ENCODE data around the gene PLEKHA5.
"Not testable (repeated sequence)": the region's sequence is repeated elsewhere in the genome, so short reads cannot be mapped to it uniquely, and the experiment has no call there.

PLEKHA5 gene

DNA sequence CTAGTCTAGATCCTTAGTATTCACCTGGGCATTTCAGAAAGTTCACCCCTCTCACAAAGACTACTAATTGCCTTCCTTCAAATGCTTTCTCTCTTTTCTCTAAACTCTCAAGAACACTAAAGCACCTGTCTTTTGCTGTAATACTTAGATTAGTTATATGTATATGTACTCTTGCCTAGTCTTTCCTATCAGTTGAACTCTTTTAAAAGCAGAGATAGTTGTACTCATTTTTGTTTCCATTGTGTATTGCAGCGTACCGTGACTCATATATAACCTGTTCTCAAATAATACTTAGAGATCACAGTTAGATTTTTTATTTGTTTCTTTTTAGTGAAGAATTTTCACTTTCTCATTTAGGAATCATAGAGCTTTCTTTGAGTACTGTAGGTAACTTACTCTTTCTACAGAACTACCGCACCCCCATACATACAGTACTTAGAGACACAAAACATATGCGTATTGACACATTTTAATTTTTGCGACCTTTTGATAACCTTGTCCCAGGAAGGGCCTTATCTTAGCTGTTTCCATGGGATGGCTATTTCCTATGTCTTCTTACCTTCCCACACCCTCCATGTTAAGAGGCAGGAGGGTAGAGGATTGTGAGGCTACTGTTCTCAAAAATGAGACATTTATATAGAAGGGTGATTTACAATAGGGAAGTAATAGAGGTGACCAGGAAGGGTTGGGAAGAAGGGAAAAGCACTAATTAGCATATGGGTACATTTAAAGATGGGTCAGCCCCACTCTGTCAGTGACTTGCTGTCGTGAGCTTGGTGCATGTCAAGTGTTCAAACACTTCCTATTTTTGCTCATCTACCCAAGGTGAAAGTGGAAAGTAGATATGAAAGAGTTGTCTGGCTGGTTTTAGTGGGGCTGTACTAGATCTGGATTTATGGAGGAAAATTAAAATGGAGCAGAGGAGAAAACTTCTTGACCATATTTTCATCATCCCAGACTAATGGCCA lies 74.3 kb downstream of the PLEKHA5 start:
- DNase-seq = no peak

DNA sequence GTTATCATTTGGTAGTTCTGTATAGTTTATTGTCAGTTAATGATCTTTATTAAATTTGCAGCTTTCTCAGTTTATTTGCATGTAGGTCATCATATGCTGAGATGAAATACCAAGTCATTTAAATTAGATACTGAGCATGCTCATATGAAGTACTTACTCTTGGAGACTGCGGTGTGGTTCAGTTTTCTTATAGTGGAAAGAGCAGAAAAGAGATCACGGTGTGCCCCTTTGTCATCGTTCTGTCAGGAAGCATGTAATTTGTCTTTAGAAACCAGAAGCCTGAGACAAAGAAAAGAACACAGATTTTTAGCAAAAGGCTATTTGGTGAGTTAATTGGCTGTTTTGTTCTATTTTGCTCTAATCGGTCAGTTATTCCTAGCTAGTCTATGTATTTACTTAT lies 75.6 kb downstream of the PLEKHA5 start:
- no peak for DNase-seq

GRCh38 chr12:19206493-19207077 lies 77.1 kb downstream of the PLEKHA5 start:
- no peak for DNase-seq

GRCh38 chr12:19208456-19208855 lies 78.9 kb downstream of the PLEKHA5 start:
- no peak for DNase-seq

DNA sequence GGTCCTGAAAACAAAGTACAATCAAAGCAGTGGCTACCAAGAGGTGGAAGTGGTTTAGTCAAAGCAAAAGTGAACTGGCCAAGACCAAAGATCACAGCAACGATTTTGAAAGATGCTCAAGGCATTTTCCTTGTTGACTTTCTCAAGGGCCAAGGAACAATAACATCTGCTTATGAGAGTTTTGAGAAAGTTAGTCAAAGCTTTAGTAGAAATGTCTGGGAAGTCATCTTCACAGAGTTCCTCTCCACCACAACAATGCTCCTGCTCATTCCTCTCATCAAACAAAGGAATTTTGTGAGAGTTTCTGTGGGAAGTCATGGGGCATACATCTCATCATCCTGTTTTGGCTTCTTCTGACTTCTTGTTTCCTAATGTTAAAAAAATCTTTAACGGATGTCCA lies 80.1 kb downstream of the PLEKHA5 start:
- no peak for DNase-seq

GRCh38 chr12:19211802-19212201 lies 82.3 kb downstream of the PLEKHA5 start:
- no peak for DNase-seq

DNA sequence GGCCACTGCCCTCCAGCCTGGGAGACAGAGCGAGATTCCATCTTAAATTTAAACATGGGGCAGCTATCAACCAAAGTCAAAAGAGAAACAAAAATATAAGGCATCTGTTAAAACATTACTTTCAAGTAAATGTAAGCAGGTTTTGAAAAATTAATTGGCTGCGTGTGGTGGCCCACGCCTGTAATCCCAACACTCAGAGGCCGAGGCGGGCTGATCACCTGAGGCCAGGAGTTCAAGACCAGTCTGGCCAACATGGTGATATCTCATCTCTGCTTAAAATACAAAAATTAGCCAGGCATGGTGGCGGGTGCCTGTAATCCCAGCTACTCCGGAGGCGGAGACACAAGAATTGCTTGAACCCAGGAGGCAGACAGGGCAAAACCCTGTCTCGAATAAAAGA lies 82.7 kb downstream of the PLEKHA5 start:
- no peak for DNase-seq

- no peak for DNase-seq
Observed at GRCh38 chr12:19214020-19214419, 84.5 kb downstream of the PLEKHA5 start.

DNA sequence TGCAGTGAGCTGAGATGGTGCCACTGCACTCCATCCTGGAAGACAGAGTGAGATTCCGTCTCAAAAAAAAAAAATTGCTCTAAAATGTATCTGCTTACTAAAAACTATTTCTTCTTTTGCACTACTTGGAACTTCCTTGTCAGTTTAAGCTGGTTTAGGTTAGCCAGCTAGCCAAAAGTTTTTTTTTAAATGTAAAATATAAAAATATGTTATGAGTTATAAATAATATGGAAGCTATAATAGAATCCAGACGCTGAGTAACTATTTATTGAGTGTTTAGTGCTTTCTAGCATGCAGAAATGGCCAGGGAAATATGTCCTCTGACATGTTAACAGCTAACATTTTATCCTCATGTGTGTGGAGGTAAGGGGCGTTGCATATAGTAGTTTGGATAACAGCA lies 85.6 kb downstream of the PLEKHA5 start:
- no peak for DNase-seq

- DNase-seq = no peak
Observed at GRCh38 chr12:19217446-19217845, 87.9 kb downstream of the PLEKHA5 start.

- no peak for DNase-seq
Observed at GRCh38 chr12:19220205-19220604, 90.7 kb downstream of the PLEKHA5 start.

- DNase-seq = no peak
Observed at GRCh38 chr12:19220852-19221466, 91.4 kb downstream of the PLEKHA5 start.

DNA sequence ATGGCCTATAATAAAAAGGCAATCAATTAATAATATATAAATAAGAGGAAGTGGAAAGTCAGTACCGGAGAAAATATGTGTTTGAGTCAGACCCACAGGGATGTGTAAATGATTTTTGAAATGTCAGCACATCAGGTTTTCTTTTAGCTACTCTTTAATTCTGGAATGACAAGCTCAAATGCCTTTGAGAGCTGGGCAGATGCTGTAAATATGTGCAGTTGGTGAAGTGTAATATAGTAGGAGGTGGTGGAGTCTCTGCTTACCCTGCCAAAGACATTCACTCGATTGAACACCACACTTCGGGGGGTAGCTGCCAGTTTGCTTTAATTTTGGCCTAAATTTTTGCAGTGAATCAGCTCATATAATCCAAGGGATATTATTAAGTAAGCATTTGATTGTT lies 93.0 kb downstream of the PLEKHA5 start:
- peak; percentile 60 for DNase-seq

DNA sequence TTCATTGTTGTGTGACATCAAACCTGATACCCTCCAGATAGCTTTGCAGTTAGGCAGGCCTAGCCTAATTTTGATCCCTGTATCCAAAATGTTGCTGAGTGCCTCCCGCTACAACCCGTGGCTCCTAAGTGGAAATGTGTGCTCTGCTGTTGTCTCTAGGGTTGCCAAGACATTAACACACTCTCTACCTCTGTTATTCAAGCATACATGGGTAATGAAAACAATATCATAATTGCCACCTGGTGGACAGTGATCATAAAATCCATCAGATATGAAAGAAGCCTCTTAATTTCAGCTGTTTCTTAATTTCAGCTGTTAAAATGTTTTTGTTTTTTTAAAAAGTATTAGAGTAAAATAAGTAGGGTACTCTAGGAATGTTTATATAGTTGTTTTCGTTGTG lies 93.5 kb downstream of the PLEKHA5 start:
- peak; percentile 87 for DNase-seq

- DNase-seq = no peak
Observed at GRCh38 chr12:19223695-19224094, 94.2 kb downstream of the PLEKHA5 start.

- DNase-seq = no peak
Observed at GRCh38 chr12:19224746-19225145, 95.2 kb downstream of the PLEKHA5 start.

GRCh38 chr12:19227190-19227879 lies 97.8 kb downstream of the PLEKHA5 start:
- no peak for DNase-seq

DNA sequence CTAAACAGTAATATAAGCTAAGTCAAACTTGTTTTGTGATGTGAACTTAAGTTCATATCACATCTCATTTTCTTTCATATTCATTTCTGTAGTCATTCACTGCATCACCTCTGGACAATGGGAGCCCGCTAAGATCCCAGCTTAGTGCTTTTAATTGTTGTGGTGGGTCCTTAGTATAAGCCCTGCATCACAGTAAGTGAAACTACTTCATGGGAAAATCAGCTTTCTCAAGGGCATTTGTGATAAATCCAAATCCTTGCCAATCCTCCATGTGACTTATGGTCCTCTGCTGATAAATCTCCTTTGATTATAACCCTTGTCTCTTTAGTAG lies 98.3 kb downstream of the PLEKHA5 start:
- DNase-seq = no peak

GRCh38 chr12:19229021-19229420 lies 99.5 kb downstream of the PLEKHA5 start:
- DNase-seq = not testable (repeated sequence)

GRCh38 chr12:19230299-19230866 lies 100.8 kb downstream of the PLEKHA5 start:
- DNase-seq = no peak

DNA sequence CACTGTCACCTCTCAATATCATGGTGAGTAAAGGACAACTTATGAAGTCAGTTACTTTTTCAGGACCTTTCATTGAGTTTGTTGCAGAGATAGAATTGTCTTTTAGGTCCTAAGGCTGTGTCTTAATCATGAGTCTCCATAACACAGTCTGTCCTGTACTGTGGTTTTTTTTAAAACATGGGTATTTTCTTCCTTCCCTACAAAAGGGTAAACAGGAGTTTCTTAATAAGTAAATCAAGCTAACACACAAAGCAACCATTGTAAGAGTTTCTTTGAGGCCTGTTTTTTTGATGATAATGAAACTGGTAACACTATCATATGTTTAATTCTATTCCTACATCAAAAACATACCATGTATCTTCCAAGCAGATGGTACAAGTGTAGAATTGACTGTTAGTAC lies 101.4 kb downstream of the PLEKHA5 start:
- no peak for DNase-seq

- peak; percentile 13 for DNase-seq
Observed at GRCh38 chr12:19234171-19234704, 104.7 kb downstream of the PLEKHA5 start.

All from NCI-H1092 treated with DMSO at 0.1 percent for 48 hours (cell line).